Right atrium auricular region (tissue), 2 donors: ENCODE data around the gene SRSF2. TPM values are rescaled to one million over a fixed set of nuclear protein-coding genes. Genes with fewer than 3 reads are reported as not detected.
A peak's percentile ranks its signal among the peaks of the same experiment; 100 is the strongest.

Source experiments
- DNase-seq: peaks from one replicate; pipeline ENCODE4 v3.0.0-alpha.2; 2019; ENCODE audit warnings: low spot score
- H3K27ac ChIP-seq, 2 donors: fragments of 200-600 bp; sonication (generic); 1 replicate in 1 of 2; 2 replicates in 1 of 2; pipeline ENCODE4 v1.5.1; 2016 to 2019
- H3K27me3 ChIP-seq, 2 donors: fragments of 200-600 bp; sonication (generic); one replicate each; pipeline versions ENCODE4 v1.5.1 to v1.6.0; 2017 to 2019
- H3K36me3 ChIP-seq: fragments of 200-600 bp; sonication (generic); one replicate; pipeline ENCODE4 v1.5.1; 2016
- H3K4me1 ChIP-seq, 2 donors: fragments of 200-600 bp; sonication (generic); one replicate each; pipeline versions ENCODE4 v1.5.1 to v1.6.0; 2017 to 2019
- H3K4me3 ChIP-seq, 2 donors: fragments of 200-600 bp; sonication (generic); 1 replicate in 1 of 2; 2 replicates in 1 of 2; pipeline ENCODE4 v1.5.1; 2017 to 2019; ENCODE audit warnings: mild to moderate bottlenecking in 1 of 2, moderate library complexity in 1 of 2
- H3K9me3 ChIP-seq, 2 donors: fragments of 200-600 bp; sonication (generic); one replicate each; pipeline ENCODE4 v1.5.1; 2019
- CTCF ChIP-seq, 2 donors: fragments of 200-600 bp; sonication (generic); IDR thresholded peaks; one replicate each; pipeline ENCODE4 v1.5.1; 2019; ENCODE audit warnings: antibody characterized with exemption in 2 of 2
- total RNA-seq, 2 donors: library from RNA; depleted of rRNA; stranded (reverse); fragments of >200 nt; gene quantifications; one replicate each; pipeline ENCODE4 v1.1.0, GENCODE V29; 2016

The SRSF2 gene
- total RNA-seq, 2 donors from 2014 or later, result 78.3 to 135 TPM

- Histone ChIP-seq H3K9me3 (no peaks in the 10 kb centered on the region), H3K4me3 (no peak overlapping the region), H3K27ac (peak overlapping the region; percentile 93 to 98), H3K4me1 (peaks cover 0 to 100% of the 10 kb centered on the region in 2 donors), H3K27me3 (no peaks in the 10 kb centered on the region), H3K36me3 (no peaks in the 10 kb centered on the region)
- TF ChIP-seq CTCF (IDR thresholded peaks at IDR 0.05), result no peak
- peak; percentile 88 for DNase-seq
These were observed 40.1 kb downstream of the SRSF2 start for GRCh38 chr17:76696763-76697701.

GRCh38 chr17:76695059-76695831, 41.9 kb downstream of the SRSF2 start:
- no peak for TF ChIP-seq CTCF (IDR thresholded peaks at IDR 0.05)
- no peak for DNase-seq
- Histone ChIP-seq H3K4me1 (peaks cover 0 to 100% of the 10 kb centered on the region in 2 donors), H3K36me3 (no peaks in the 10 kb centered on the region), H3K9me3 (no peaks in the 10 kb centered on the region), H3K27me3 (no peaks in the 10 kb centered on the region), H3K27ac (peak overlapping the region; percentile 93 to 98), H3K4me3 (no peak overlapping the region)

DNA sequence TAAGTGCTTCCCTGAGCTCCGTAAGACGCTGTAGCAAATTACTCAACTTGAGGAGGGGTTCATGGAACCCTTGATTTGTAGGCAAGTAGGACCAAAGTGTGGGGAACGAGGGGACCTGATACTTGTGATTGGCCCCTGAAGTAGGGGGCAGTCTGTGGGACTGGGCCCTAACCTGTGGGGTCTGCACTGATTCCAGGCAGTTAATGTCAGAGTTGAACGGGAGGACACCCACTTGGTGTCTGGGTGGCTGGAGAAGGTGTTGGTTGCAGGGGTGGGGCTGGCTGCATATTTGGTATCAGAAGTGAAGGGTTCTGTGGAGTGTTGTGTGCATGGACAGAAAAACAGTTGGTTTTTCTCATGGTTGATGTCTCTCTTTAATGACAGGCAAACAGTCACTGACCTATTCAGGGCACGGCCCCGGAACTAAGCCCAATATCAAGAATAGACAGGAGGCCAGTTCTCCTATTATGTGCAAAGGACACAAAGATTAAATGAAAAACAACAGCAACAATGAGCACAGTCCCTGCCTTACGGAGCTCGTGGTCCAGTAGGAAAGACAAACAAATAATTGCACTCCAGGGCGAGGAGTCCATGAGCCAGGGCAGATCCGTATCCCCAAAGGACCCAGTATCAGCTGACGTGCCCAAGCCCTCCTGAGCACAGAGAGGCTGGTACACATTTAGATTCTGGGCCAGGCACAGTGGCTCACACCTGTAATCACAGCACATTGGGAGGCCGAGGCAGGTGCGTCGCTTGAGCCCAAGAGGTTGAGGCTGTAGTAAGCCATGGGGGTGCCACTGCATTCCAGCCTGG, 45.5 kb downstream of the SRSF2 start:
- DNase-seq, result no peak
- H3K27ac ChIP-seq, result peak overlapping the region; percentile 93 to 98
- peaks cover 7% of the 10 kb centered on the region for H3K36me3 ChIP-seq
- no peak overlapping the region for H3K4me3 ChIP-seq
- no peaks in the 10 kb centered on the region for H3K27me3 ChIP-seq
- no peak for TF ChIP-seq CTCF (IDR thresholded peaks at IDR 0.05)
- peaks cover 0 to 100% of the 10 kb centered on the region in 2 donors for H3K4me1 ChIP-seq
- no peaks in the 10 kb centered on the region for H3K9me3 ChIP-seq

DNA sequence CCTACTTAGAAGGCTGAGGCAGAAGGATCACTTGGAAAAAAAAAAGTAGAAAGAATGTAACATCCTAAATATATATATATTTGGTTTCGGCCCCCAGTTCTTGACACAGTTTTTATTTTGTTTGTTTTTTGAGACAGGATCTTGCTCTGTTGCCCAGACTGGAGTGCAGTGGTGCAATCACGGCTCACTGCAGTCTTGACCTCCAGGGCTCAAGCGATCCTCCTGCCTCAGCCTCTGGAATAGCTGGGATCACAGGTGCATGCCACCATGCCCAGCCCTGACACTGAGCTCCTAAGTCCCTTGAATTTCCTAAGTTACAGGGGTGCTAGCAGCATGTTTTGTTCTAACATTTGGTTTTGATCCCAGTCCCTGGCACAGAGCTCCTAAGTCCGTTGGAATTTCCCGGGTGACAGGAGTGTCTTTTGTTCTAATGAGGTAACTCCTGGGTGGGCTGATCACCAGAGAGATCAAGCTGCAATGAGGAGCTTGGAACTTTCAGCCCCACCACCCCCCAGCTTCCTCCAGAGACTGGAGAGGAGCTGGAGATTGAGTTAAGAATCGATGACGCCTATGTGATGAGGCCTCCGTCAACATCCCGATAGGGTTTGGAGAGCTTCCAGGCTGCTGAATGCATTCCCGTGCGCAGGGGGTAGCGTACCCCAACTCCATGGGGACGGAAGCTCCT, 46.4 kb downstream of the SRSF2 start:
- no peak for DNase-seq
- TF ChIP-seq CTCF (IDR thresholded peaks at IDR 0.05), result no peak
- peaks cover 9% of the 10 kb centered on the region for H3K36me3 ChIP-seq
- peak overlapping the region; percentile 93 to 98 for H3K27ac ChIP-seq
- H3K9me3 ChIP-seq, result no peaks in the 10 kb centered on the region
- H3K4me3 ChIP-seq, result no peak overlapping the region
- peaks cover 0 to 100% of the 10 kb centered on the region in 2 donors for H3K4me1 ChIP-seq
- no peaks in the 10 kb centered on the region for H3K27me3 ChIP-seq

- no peaks in the 10 kb centered on the region for H3K9me3 ChIP-seq
- H3K4me3 ChIP-seq, result no peak overlapping the region
- H3K27me3 ChIP-seq, result no peaks in the 10 kb centered on the region
- no peak for DNase-seq
- H3K36me3 ChIP-seq, result peaks cover 16% of the 10 kb centered on the region
- peaks cover 0 to 100% of the 10 kb centered on the region in 2 donors for H3K4me1 ChIP-seq
- TF ChIP-seq CTCF (IDR thresholded peaks at IDR 0.05), result no peak
- peak overlapping the region; percentile 93 to 98 for H3K27ac ChIP-seq
These were observed 47.3 kb downstream of the SRSF2 start for GRCh38 chr17:76689859-76690258.
